Adrenal gland (tissue), 5 donors: ENCODE data around the gene EPHA5.

Experiments
- CTCF ChIP-seq, 6 experiments: fragments of 450-650 bp in 4 of 6; fragments of 200-600 bp in 2 of 6; sonication (generic) in 1 of 6; IDR thresholded peaks; 1 replicate in 5 of 6; 2 replicates in 1 of 6; pipeline versions ENCODE4 v1.5.1 to v1.8.0; 2016 to 2021; ENCODE audit warnings: antibody characterized with exemption in 6 of 6, mild to moderate bottlenecking in 2 of 6, moderate library complexity in 1 of 6
- POLR2A ChIP-seq, 2 donors: fragments of 450-650 bp; IDR thresholded peaks; one replicate each; pipeline ENCODE4 v1.6.1; 2017; ENCODE audit warnings: antibody characterized with exemption in 2 of 2, mild to moderate bottlenecking in 2 of 2, moderate library complexity in 1 of 2
- donor health status: DM: no; HTN: no; CAD: no.

GRCh38 chr4:65600656-65601055 lies 69.6 kb downstream of the EPHA5 start:
- no peak for TF ChIP-seq CTCF (IDR thresholded peaks at IDR 0.05)
- TF ChIP-seq POLR2A (IDR thresholded peaks at IDR 0.05), result no peak
